ENCODE data around the gene N4BP2.

N4BP2 gene

DNA sequence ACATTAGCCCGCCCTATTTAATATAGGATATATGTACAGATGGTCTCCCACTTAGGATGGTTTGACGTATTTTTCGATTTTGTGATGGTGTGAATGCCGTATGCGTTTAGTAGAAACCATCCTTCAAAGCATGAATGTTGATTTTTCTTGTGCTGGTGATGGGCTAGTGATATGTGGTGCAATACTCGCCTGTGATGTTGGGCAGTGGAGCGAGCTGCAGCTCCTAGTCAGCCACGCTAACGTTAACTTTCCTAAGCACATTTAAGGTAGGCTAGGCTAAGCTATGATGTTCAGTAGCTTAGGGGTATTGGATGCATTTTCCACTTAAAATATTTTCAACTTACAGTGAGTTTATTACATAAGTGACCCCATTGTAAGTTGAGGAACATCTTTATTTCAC lies 103.6 kb downstream of the N4BP2 start:
- DNase-seq: no peak

DNA sequence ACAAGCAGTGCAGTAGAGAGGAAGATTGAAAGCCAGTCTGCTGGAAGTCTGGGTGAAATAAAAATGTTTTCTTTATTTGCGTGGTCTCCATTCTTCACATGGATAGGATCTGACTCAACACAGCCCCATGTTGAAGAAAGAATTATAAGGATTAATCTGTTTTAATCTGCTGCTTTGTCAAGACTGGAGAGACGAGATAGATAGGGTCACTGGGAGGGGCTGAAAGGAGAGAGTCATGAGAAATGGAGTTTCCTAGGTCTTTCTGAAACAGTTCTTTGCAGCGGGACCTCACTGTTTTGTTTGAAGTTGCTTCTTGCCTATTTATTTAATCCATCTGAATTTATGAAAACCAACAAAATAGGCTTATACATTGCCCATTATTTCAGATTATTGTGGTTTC lies 107.8 kb downstream of the N4BP2 start:
- DNase-seq: no peak

DNA sequence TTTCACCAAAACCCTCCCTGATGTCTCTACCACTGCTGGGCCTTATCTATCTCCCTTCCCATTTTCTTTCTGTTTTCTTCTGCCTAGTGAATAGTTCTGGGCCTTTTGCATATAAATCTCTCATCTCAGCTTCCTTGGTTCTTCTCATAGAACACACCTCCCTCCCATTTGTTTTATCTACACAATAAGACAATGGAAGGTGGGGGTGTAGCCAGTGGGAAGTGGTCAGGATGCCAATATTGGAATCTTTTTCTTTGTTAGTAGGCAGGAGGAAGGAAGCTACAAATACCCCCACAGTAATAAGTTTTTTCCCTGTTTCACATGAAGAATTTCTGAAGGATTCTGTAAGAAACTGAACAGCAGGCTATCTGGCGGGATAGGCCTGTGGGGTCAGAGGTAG lies 109.3 kb downstream of the N4BP2 start:
- no peak for DNase-seq

DNA sequence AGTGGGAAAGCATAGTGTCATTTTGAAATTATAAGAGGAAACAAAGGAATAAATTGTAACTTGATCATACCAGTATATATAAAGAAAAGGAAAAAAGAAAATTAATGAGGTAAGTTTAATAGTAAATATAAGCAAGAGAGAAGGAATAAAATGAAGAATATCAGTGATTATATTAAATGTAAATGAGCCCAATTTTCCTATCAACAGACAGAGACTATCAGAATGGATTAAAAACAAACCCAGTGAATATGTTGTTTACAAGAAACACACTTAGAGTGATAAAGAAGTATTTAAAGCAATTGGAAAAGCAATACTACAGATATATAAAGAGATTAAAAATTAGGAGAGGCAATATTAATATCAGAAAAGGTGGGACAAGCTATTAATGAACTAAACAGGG lies 111.4 kb downstream of the N4BP2 start:
- DNase-seq: no peak

DNA sequence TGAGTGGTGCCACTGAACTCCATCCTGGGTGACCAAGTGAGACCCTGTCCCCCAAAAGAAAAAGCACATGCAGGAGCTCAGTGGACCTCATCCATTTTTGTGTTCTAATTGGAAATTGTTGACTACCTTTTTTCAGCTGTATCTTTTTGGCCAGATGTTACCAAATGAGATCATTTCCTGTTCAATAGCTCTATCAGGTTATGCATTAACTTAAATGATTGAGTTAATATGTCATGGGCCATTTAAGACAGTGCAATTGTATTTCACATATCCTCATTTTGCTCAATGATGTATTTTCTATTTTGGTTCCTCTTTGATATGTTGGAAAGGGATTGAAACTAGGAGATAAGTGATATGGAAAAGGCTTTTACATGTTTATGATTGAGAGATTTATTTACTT lies 113.9 kb downstream of the N4BP2 start:
- no peak for DNase-seq

DNA sequence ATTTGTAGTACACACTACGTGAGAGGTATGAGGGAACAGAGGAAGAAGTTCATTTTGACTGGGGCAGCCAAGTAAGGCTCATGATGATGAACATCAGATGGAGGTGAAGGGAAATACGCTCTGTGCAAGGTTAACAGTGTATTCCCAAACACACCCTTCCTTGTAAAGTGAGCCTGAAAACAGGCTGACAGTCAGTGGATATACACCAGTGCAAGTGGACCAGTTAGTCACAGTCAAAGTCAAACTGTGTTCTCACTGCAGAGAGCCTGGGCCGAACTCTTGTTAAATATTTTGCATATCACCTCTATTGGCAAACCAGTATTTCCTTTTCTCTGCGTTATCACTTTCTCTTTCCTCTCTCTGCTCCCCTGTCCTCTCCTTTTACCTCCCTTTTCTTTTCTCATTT lies 116.8 kb downstream of the N4BP2 start:
- DNase-seq: no peak

DNA sequence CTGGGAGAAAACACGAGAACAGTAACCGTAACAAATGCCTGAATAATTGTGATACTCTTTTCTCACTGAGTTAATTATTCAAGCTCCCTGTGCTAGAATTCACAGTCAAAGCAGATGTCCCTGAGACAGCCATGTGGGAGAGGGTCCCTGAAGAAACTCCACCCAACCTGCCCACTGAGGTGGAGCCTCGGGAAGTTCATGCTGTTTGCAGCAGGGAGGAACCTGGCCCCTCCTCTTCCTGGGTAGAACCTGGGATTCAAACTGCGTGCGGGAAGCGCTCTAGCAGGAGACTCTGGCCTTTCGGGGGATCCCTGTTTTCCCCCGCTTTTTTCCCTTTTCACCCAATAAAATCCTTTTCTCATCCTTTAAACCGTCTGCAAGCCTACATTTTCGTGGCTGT lies 120.0 kb downstream of the N4BP2 start:
- no peak for DNase-seq

DNA sequence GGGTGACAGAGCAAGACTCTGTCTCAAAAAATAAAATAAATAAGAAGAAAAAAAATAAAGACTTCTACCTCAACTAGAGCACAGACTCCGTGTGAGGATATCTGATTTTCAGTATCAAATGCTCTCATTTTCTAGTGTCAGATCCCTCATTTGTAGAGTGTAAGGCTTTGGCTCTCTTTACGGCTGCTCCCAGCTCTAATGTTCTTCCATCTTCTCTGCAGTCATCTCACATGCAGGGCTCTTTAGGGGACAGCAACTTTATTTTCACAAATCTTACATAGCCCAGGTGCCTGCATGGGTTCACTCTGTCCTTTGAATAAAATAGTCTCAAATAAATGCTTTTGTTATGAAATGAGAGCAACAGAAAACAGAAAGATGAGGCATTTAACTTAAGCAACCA lies 120.9 kb downstream of the N4BP2 start:
- DNase-seq: no peak

DNA sequence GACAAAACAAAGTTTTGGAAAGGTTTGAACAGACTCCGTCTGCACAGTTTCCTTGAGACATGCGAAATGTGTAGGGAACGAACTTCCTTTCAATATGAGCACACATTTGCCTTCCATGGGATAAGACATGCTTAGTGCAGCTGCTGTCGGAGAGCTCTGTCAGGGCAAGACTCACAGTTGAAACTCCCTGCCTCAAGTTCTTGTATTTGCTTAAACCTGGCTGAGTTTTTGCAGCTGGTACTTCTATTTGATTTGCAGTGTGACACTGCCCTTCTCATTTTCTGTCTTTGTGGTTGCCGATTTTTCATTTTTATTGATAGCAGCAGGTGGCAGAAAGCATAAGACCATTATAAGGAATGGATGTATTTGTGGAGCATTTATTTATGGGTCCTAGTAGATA lies 122.0 kb downstream of the N4BP2 start:
- peak; percentile 32 for DNase-seq

DNA sequence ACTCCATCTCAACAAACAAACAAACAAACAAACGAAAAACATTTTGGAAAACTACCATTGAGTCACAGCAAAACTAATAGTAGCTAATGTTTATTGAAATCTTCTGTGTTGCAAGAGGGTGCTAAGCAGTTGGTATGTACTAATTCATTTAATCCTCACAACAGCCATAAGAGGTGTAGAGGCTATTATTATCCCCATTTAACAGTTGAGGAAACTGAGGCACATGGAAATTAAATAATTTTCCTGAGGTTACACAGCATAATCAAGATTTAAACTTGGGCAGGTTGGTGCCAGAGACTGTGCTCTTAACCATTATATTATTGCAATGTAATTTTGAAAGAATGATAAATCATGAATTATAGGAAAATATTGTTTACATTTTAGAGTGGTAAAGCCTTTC lies 122.7 kb downstream of the N4BP2 start:
- DNase-seq: no peak

DNA sequence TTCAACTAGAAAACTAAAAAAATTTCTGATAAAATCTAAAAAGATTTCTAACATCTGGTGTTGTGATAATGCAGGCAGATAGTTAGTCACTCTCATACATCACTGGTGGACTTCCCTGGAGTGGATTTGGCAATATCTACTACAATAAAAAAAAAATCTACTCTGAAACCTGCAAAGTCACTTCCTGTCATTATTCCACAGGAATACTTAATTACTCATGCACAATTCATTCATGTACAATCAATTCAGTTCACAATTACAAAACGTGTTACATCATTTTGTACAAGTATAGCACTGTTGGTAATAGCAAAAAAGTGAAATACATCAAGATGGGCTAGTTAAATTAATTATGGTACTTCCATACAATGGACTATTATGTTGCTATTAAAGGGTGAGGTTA lies 123.7 kb downstream of the N4BP2 start:
- no peak for DNase-seq

DNA sequence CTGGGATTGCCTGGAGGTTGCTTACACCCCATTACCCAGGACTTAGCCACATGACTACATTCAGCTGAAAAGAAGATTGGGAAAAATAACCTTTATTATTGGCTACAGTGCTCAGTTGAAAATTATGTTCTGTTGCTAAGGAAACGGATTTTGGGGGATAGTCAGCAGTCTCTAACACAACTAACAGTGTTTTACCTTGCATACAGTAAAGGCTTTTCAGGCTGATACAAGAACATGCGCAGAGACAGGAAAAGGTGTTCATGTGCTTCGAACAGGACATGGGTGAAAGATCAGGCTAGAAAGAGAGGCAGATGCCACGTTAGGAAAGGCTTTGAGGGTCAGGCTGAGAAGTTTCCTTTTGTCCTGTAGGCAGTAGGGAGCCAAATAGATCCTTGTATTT lies 125.4 kb downstream of the N4BP2 start:
- DNase-seq: no peak

DNA sequence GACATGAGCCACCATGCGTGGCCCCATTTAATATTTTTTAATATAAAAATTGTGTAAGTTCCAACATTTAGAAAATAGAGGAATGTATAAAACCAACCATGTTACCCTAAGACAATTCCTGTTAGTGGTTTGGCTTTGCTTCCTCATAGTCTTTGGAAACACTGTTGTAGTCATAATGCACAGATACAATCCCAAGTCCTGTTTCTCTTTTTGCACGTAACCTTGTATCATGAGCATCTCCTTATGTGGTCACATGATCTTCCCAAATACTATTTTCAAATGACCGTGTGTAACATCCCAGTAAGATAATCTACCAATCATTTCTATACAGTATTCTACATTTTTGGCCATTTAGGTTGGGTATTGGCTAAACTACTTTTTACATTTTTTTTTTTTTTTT lies 126.3 kb downstream of the N4BP2 start:
- DNase-seq: no peak

DNA sequence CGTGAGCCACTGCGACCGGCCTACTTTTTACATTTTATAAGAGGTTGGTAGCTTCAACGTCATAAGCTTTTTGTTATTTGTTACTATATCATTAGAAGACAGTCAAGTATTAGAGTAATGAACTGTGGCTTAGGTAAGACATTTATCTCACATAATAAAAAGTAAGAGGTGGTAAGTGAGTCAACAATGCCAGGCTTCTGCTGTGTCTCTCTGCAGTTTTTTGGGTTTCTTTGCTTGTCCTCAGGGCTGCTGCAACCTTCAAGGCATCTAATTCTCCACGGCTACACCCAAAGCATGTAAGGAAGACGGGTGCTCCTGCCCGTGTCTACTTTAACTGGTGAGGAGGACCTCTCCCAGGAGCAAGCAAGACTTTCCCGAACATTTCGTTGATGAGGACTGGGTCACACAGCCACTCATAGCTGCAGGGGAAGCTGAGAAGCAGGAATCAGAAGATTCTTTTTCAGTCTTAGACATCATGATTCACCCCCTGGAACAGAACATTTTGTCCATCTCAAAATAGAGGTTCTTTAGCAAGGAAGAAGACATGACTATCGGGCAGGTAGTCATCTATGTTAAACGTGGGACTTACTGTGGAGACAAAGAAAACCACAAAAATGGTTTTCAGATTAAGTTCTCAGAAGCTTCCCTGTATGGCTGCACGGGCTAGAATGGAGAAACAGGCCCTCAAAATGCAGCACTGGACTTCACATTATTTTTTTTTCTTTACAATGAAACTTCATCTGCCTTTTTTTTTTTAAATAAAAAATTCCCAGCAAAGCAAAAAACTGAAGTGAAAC lies 127.2 kb downstream of the N4BP2 start:
- no peak for DNase-seq

DNA sequence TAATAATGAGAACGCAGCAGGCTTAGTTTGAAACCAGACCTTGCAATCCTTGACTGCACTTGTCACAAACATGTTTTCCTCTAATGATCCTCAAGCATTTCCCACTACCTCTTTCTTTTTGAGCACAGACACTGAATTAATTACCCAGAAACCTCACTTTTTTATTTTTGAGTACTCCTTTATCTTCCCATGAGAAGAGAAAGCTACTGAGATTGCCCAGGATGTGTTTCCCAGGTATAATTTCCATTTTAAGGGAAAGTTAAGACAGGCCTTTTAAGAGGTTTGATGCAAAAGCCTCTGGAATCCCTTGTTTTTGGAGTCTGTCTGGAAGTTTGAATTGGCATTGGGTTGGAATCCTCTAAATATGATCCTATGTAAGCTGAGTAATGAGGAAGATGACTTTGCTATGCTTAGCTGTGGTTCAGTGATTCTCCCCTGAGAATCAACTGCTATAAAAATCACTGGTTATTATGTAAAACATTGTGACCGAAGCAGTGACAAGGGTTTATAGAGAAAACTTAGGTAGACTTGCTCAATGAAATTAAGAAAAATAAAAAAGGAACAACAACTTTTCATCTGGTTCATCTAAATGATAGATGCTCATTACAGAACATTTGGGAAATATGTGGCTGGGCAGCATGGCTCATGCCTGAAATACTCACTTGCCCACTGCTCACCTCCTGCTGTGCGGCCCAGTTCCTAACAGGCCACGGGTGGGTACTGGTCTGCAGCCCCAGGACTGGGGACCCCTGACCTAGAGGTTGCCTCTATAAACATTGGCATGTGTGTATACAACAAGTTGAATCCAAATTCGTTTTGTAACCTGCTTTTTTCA lies 129.4 kb downstream of the N4BP2 start:
- DNase-seq: no peak

DNA sequence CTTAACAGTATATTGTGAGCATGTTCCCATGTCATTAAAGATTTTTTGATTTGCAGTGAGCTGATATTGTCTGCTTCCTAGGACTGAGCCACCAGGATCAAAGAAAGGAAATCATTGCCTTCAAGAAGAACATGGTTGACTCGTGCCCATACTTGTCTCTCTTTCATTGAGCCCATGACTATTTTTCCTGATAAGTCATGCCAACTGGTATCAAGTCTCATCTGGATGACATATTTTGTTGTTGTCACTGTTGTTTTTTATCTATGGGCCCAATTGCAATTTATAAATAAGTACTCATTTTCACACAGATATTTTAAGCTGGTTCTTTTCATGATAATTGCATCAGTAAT lies 130.0 kb downstream of the N4BP2 start:
- no peak for DNase-seq

DNA sequence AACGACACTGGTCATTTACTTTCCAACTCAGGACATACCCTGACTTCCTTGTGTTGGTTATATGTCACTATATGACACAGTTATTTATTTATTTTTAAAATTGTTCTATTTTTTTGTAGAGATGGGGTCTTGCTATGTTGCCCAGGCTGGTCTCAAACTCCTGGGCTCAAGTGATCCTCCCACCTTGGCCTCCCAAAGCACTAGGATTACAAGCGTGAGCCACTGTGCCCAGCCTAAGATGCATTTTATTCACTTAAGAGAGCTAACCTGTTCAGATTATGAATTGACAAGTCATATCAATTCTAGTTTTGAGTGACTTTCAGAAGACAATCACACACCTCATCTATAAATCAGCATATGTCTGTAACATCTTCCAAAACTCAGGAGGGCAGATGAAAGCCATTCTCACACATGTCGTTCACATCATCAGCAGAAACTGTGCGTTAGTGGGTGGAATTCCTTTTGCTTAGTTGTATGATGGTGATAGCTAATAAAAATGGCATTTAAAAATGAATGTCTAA lies 130.8 kb downstream of the N4BP2 start:
- no peak for DNase-seq

DNA sequence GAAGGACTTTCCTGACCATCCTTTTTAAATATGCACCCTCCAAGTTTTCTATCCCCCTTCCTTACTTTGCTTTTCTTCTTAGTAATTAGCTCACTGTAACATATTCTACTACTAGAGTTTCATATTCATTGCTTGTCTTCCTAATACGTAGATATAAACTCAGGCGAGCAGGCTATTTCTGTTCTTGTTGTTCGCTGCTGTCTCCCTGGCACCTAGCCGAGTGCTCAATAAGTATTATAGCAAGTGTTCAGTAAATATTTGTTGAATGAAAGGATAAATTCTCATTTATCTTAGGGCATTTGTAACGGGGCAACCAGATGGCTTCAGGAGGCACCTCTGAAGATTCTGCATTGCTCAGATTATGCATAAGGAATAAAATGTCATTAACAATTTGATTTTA lies 133.4 kb downstream of the N4BP2 start:
- DNase-seq: peak; percentile 76

DNA sequence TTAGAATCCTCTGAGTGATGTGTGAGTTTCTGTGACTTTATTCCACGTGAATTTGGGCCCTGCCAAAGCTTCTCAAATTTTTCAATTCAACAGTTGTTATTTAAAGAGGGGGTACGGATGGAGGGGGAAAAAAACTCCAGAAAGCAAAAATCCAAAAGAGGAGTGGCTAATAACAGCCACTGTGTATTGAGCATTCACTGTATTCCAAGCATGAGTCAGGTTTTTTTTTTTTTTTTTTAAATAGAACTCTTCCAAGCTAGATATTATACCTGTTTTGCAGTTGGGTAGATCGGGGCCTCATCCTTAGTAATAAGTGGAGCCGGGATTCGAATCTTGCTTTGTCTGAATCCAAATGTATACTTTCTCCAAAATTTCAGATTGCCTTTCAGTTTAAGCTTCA lies 133.8 kb downstream of the N4BP2 start:
- no peak for DNase-seq

DNA sequence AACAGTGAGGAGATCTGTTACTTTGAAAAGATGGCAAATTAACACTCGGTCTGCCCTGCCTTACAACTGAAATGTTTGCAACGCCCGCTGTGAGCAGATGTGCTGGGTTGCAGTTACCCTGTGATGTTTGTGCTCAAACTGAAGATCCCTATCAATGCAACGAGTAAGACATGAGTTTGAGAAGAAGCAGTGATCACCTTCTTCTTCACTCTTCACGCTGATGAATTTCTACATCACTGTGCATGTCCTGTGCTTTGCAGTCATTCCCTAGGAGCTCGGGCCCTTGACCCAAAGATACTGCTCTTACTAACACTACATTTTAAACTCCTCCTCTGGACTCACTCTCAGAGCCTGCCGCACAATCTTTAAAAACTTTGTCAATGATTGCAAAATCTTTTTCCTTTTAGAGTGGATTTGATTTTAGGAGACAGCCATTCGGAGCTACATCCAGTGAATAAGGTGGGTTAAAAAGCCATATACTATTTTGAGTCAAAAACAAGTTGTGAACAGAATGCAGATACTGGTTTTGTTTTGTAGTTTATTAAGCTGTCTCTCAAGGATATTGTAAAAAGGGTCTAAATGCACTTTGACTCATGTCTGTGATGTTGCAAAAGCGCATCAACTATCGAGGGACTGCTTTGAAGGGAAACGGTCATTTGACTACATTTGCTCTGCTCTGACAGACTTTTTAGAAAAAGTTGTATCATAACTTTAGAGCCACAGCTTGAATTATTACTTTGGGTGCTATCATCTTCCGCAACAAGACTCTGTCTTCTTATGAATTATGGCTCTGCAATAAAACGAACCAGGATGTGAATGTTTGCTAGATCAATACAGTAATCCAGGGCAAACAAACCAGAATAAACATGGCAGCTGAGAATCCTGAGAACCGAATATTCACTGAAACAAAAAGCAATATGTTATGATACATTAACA lies 134.5 kb downstream of the N4BP2 start:
- DNase-seq: peak; percentile 54

DNA sequence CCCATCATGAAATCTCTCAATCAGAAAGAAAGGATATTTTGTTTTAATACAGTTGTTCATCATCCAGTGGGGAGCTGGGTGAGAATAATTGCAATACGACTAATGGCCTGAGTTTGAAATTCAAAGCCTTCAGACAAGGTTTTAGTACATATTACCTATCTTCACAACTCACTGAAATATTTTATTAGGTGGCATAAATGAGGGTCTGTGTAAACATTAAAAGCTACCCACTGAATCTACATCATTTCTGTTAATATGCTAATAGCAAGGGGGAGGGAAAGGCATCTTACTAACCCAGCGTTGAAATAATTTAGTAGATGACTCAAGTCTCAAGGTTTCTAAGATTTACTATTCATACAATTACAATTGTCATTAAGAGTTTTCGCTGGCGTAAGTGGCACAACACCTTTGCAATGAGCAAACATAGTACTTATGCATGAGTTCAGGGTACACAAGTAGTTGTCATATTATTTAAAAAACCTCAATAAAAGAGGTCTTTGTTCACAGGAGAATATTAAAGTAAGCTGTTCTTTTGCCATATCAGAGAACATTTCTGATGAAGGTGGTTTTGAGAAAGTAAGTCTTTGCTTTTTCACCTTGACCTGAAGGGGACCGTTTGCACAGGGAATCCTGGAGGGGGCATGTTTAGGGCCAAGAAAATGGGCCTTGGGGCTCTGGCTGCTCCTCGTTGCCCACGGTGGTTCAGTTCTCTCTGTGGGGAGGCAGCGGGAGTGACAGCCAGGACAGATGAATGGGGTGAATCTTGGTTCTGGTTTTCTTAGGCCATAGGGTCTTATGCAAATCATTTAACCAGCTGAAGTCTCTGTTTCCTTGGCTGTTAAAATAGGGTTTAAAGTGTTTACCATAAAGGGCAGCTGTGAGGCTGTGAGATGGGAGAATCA lies 135.7 kb downstream of the N4BP2 start:
- no peak for DNase-seq

DNA sequence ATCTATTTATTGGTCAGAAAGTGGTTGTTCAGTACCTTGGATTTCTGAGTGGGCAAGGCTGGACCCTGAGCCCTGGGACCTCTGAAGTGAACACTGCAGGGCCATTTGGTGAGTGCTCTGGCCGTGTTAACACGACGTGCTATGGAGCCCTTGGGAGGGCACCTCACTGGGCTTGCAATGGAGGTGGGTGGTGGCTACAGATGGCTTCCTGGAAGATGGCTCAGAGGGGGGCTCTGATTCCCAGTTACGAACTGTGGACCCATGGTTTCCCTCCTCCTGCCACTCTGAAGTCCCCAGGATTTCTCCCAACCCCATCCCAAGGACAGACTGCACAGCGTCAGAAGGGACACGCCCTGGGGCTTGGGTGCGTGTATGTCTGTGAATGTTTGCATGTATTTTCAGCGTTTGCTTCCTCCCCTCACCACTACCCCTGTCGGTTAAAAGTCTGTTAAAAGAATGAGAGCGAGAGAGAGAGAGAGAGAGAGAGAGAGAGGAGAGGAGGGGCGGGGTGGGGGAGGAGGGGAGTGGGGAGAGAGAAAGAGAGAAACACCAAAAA lies 136.4 kb downstream of the N4BP2 start:
- DNase-seq: no peak

Data from NCI-H774 (cell line).